Measurements from ENCODE around the gene SLC2A9. TPM values are rescaled to one million over a fixed set of nuclear protein-coding genes. Genes with fewer than 3 reads are reported as not detected.
A peak's percentile ranks its signal among the peaks of the same experiment; 100 is the strongest.

SLC2A9 gene
- total RNA-seq, 2 donors from 2014 or later: 0.95 to 1.9 TPM

DNA sequence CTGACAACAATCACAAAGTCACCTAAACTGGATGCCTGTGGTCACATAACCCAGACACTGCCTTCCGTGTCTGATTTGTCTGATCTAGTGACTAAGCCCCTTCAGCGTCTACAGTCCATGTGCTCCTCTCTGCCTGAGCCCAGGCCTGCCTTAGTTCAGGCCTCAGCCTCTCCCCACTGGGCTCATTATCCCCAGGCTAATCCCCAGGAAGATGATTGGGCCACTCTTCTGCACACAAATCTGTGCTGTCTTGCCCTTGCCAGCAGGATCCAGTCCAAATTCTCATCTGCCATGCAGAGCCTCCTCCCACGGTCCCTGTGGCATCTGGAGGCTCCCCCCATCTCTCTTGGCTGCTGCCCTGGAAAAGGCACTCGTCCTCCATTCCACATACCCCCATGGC, 96.5 kb downstream of the SLC2A9 start:
- Mint-ChIP-seq H3K4me3 (no peak overlapping the region), H3K4me1 (peaks cover 6% of the 10 kb centered on the region), H3K9me3 (no peaks in the 10 kb centered on the region), H3K27ac (no peak overlapping the region), H3K27me3 (ENCODE audit: insufficient read depth) (peaks cover 4% of the 10 kb centered on the region), H3K36me3 (ENCODE audit: low read depth) (no peaks in the 10 kb centered on the region)
- H3K4me1 ChIP-seq (ENCODE audit: control insufficient read depth, insufficient read depth, low read length): peaks cover 2% of the 10 kb centered on the region
- TF ChIP-seq, protein P1, sequence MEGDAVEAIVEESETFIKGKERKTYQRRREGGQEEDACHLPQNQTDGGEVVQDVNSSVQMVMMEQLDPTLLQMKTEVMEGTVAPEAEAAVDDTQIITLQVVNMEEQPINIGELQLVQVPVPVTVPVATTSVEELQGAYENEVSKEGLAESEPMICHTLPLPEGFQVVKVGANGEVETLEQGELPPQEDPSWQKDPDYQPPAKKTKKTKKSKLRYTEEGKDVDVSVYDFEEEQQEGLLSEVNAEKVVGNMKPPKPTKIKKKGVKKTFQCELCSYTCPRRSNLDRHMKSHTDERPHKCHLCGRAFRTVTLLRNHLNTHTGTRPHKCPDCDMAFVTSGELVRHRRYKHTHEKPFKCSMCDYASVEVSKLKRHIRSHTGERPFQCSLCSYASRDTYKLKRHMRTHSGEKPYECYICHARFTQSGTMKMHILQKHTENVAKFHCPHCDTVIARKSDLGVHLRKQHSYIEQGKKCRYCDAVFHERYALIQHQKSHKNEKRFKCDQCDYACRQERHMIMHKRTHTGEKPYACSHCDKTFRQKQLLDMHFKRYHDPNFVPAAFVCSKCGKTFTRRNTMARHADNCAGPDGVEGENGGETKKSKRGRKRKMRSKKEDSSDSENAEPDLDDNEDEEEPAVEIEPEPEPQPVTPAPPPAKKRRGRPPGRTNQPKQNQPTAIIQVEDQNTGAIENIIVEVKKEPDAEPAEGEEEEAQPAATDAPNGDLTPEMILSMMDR (conservative IDR thresholded peaks at IDR 0.05): no peak
- no peak for DNase-seq
- WGBS, 2 experiments (ENCODE audit: insufficient coverage in 1 of 2, insufficient read length in 1 of 2): 79 to 85% methylated on average over 4 of the region's 4 CpGs
- H3K27ac ChIP-seq (ENCODE audit: low read depth, low read length): no peak overlapping the region
- no peak overlapping the region for H3K4me3 ChIP-seq (ENCODE audit: low read length)
- no peak overlapping the region for H3K9ac ChIP-seq (ENCODE audit: extremely low read depth, low read length, poor library complexity, severe bottlenecking)
- no peaks in the 10 kb centered on the region for H3K36me3 ChIP-seq (ENCODE audit: control insufficient read depth, insufficient read depth, low read length)
- no peaks in the 10 kb centered on the region for H3K27me3 ChIP-seq (ENCODE audit: control insufficient read depth, insufficient read depth, low read length, poor library complexity, severe bottlenecking)
- no peaks in the 10 kb centered on the region for H3K9me3 ChIP-seq (ENCODE audit: control insufficient read depth, low read length)

DNA sequence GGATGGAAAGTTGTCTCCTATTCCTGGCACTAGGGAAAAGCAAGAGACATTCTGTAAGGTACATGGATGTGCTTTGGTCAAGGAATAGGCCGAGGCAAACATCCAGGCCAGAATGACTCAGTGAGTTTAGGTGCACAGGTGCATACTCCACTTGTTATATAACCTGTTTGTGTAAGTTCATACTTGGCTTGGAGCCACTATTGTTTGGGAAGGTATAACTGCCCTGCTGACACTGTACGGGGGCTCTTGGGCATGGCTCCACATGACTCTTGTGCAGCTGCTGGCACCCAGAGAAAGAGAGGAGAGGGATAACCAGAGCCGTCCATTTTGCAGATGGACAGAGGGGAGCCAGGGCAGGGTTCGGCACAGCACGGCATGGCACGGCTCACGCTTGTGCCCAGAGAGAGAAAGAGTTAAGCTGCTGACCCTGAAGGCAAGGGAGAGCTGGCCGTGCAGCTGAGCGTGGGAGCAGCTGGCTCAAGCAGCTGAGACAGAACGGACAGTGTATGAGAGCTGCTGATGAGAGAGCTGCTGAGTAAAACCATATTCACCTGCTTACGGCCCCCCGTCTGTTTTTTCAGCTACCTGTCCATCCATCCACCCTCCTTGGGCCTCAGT, 98.0 kb downstream of the SLC2A9 start:
- Histone ChIP-seq H3K4me1 (ENCODE audit: control insufficient read depth, insufficient read depth, low read length) (peaks cover 2% of the 10 kb centered on the region), H3K4me3 (ENCODE audit: low read length) (no peak overlapping the region), H3K36me3 (ENCODE audit: control insufficient read depth, insufficient read depth, low read length) (no peaks in the 10 kb centered on the region), H3K9me3 (ENCODE audit: control insufficient read depth, low read length) (no peaks in the 10 kb centered on the region), H3K9ac (ENCODE audit: extremely low read depth, low read length, poor library complexity, severe bottlenecking) (no peak overlapping the region), H3K27me3 (ENCODE audit: control insufficient read depth, insufficient read depth, low read length, poor library complexity, severe bottlenecking) (no peaks in the 10 kb centered on the region), H3K27ac (ENCODE audit: low read depth, low read length) (no peak overlapping the region)
- no peak overlapping the region for H3K27ac Mint-ChIP-seq
- H3K27me3 Mint-ChIP-seq (ENCODE audit: insufficient read depth): no peaks in the 10 kb centered on the region
- WGBS, 2 experiments (ENCODE audit: insufficient coverage in 1 of 2, insufficient read length in 1 of 2): 91 to 93% methylated on average over 11 to 12 of the region's 12 CpGs
- H3K9me3 Mint-ChIP-seq: no peaks in the 10 kb centered on the region
- TF ChIP-seq, protein P1 (conservative IDR thresholded peaks at IDR 0.05): no peak
- no peak overlapping the region for H3K4me3 Mint-ChIP-seq
- H3K36me3 Mint-ChIP-seq (ENCODE audit: low read depth): no peaks in the 10 kb centered on the region
- DNase-seq: no peak
- H3K4me1 Mint-ChIP-seq: peaks cover 6% of the 10 kb centered on the region

DNA sequence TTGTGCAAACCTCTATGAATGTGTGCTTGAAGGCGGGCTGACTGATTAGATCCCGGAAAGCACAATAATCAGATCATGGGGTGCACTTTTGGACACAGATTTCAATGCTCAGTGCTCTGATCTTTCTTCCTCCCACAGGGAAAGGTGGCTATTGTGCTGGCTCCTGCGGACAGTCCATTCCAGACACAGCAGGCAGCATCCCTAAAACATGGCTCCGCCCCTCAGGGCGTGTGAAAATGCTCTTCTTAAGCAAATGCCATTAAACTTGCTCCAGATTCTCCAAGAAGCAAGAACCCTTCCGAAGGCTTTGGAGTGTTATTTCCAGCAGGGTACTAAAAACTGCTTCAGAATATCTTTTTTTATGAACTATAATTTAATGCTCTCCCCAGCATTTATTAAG, 100.0 kb downstream of the SLC2A9 start:
- TF ChIP-seq, protein P1 (conservative IDR thresholded peaks at IDR 0.05): no peak
- no peaks in the 10 kb centered on the region for H3K36me3 Mint-ChIP-seq (ENCODE audit: low read depth)
- Histone ChIP-seq H3K4me1 (ENCODE audit: control insufficient read depth, insufficient read depth, low read length) (peaks cover 2% of the 10 kb centered on the region), H3K4me3 (ENCODE audit: low read length) (no peak overlapping the region), H3K9me3 (ENCODE audit: control insufficient read depth, low read length) (no peaks in the 10 kb centered on the region), H3K36me3 (ENCODE audit: control insufficient read depth, insufficient read depth, low read length) (no peaks in the 10 kb centered on the region), H3K27me3 (ENCODE audit: control insufficient read depth, insufficient read depth, low read length, poor library complexity, severe bottlenecking) (no peaks in the 10 kb centered on the region), H3K9ac (ENCODE audit: extremely low read depth, low read length, poor library complexity, severe bottlenecking) (no peak overlapping the region), H3K27ac (ENCODE audit: low read depth, low read length) (no peak overlapping the region)
- no peaks in the 10 kb centered on the region for H3K9me3 Mint-ChIP-seq
- no peak overlapping the region for H3K27ac Mint-ChIP-seq
- 24 to 50% methylated on average over 3 to 6 of the region's 6 CpGs for WGBS, 2 experiments (ENCODE audit: insufficient coverage in 1 of 2, insufficient read length in 1 of 2)
- no peak overlapping the region for H3K4me3 Mint-ChIP-seq
- H3K27me3 Mint-ChIP-seq (ENCODE audit: insufficient read depth): no peaks in the 10 kb centered on the region
- H3K4me1 Mint-ChIP-seq: peaks cover 6% of the 10 kb centered on the region
- DNase-seq: peak; percentile 87

Measured in endodermal cell (in vitro differentiated cells).